ENCODE data around the gene RNF8.
"Not testable (repeated sequence)": the region's sequence is repeated elsewhere in the genome, so short reads cannot be mapped to it uniquely, and the experiment has no call there.

The RNF8 gene

GRCh38 chr6:37442416-37443215 is 88.8 kb downstream of the RNF8 start:
- DNase-seq (ENCODE audit: low read depth in 1 of 2, low spot score in 1 of 2), result no peak

GRCh38 chr6:37443216-37443542 is 89.4 kb downstream of the RNF8 start:
- not testable (repeated sequence) for DNase-seq (ENCODE audit: low read depth in 1 of 2, low spot score in 1 of 2)
